Activated T-cell treated with anti-CD3 and anti-CD28 coated beads, Interleukin-2, amount 50 U/mL, for 72 hours (primary cell): ENCODE data around the gene RASA3. TPM values are rescaled to one million over a fixed set of nuclear protein-coding genes. Genes with fewer than 3 reads are reported as not detected.

Experiments used
- ATAC-seq, 2 donors: fragments of 150-1000 bp; cut with Tn5 transposase; replicated peaks in 1 of 2; 2 replicates each; pipeline ENCODE4 v1.10.0; 2021; ENCODE audit warnings: moderate library complexity in 2 of 2, mild to moderate bottlenecking in 1 of 2
- DNase-seq, 2 donors: peaks; one replicate each; pipeline ENCODE4 v3.0.0; 2021 to 2022; ENCODE audit warnings: mixed read lengths in 1 of 2
- H3K27ac Mint-ChIP-seq: one replicate; pipeline ENCODE4 v1.8.0; 2022; ENCODE audit warnings: mild to moderate bottlenecking, moderate library complexity, mixed read lengths
- H3K27me3 Mint-ChIP-seq: one replicate; pipeline ENCODE4 v1.8.0; 2022; ENCODE audit warnings: low read depth, mixed read lengths
- H3K36me3 Mint-ChIP-seq, 2 donors: one replicate each; pipeline ENCODE4 v1.8.0; 2022; ENCODE audit warnings: mixed read lengths in 2 of 2, mild to moderate bottlenecking in 1 of 2; ENCODE audit not compliant: insufficient read depth in 2 of 2
- H3K4me1 Mint-ChIP-seq: one replicate; pipeline ENCODE4 v1.8.0; 2022; ENCODE audit warnings: low read depth, mixed read lengths
- H3K4me3 Mint-ChIP-seq, 2 donors: one replicate each; pipeline ENCODE4 v1.8.0; 2022; ENCODE audit warnings: mild to moderate bottlenecking in 2 of 2, mixed read lengths in 2 of 2, moderate library complexity in 2 of 2
- H3K9me3 Mint-ChIP-seq, 2 donors: one replicate each; pipeline ENCODE4 v1.8.0; 2022; ENCODE audit warnings: mixed read lengths in 2 of 2
- total RNA-seq, 2 donors: library from RNA; stranded (reverse); gene quantifications; one replicate each; pipeline ENCODE4 v1.2.3, GENCODE V29; 2022

Gene RASA3
- total RNA-seq, 2 donors from 2014 or later = 39.2 to 48.9 TPM

DNA sequence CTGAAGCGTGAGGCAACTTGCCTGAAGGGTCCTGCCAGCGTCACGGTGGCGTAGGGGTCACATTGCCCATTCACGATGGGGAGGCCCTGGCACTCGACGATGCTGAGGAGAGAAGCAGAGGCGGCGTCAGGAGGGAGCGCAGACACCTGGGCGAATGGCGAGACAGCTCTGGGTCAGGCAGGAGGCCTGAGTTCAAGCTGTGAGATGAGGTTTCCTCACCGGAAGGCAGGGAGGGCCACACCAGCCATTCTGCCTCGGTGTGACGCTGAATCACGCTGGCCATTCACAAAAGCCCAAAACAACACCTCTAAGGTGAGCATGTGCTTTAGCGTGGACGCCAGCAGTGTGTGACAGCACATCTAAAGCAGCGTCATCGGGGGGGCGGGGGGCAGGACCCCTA is 104.6 kb downstream of the RASA3 start:
- Mint-ChIP-seq H3K27me3 (no peaks in the 10 kb centered on the region), H3K4me3 (no peak overlapping the region), H3K4me1 (peaks cover 5% of the 10 kb centered on the region), H3K27ac (no peak overlapping the region), H3K36me3 (peaks cover 11 to 15% of the 10 kb centered on the region in 2 donors), H3K9me3 (peaks cover 0 to 6% of the 10 kb centered on the region in 2 donors)
- DNase-seq (no peak), ATAC-seq (no peak)

DNA sequence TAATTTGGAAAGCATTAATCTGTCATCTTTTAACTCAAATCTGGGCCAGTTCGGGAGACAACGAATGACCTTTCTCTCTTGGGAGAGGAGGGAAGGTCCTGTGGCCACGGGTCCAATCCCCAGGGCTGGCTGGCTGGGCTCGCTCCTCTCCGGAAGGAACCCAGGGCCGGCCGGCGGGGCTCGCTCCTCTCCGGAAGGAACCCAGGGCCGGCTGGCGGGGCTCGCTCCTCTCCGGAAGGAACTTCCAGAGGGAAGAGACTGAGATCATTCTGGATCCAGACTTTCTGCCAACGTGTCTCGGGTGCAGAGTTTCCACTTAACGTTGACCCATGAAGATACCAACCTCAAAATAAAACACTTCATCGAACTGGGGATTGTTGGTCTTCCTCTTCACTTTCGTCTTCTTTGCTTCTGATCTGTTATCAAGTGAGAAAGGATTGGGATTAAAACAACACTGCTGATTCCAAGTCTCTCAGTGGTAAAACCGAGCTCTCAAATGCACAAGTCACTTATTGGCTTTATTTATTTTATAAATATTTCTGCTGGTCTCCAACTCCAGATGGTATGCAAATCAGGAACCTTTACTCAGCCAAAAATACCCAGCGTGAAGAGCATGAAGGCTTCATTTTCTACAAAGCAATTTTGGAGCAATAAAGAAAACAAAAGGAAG is 105.2 kb downstream of the RASA3 start:
- no peak overlapping the region for H3K4me3 Mint-ChIP-seq
- peaks cover 0 to 6% of the 10 kb centered on the region in 2 donors for H3K9me3 Mint-ChIP-seq
- DNase-seq (no peak), ATAC-seq (no peak)
- H3K4me1 Mint-ChIP-seq = peaks cover 5% of the 10 kb centered on the region
- H3K27ac Mint-ChIP-seq = peak overlapping the region; percentile 55
- peaks cover 11 to 15% of the 10 kb centered on the region in 2 donors for H3K36me3 Mint-ChIP-seq
- H3K27me3 Mint-ChIP-seq = no peaks in the 10 kb centered on the region

DNA sequence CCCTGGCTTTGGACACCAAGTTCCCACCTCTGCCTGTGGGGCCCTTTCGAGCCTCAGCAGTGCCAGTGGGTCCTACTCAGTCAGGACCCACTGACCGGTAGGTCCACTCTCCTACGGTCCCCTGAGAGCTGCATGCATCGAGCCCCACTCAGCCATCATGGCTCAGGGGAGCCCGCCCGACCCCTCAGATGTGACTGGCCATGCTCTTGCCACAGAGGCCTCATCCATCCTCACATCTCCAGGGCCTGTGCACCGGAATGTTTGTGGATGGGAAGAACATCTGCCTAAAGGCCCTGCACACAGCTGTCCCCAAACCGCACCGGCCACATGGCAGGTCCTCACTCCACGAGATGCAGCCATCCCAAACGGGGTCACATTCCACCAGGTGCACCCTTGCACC is 105.9 kb downstream of the RASA3 start:
- DNase-seq = no peak
- ATAC-seq = no peak
- Mint-ChIP-seq H3K9me3 (peaks cover 0 to 6% of the 10 kb centered on the region in 2 donors), H3K4me3 (no peak overlapping the region), H3K27me3 (no peaks in the 10 kb centered on the region), H3K36me3 (peaks cover 11 to 12% of the 10 kb centered on the region in 2 donors), H3K27ac (peak overlapping the region; percentile 54), H3K4me1 (peaks cover 5% of the 10 kb centered on the region)

DNA sequence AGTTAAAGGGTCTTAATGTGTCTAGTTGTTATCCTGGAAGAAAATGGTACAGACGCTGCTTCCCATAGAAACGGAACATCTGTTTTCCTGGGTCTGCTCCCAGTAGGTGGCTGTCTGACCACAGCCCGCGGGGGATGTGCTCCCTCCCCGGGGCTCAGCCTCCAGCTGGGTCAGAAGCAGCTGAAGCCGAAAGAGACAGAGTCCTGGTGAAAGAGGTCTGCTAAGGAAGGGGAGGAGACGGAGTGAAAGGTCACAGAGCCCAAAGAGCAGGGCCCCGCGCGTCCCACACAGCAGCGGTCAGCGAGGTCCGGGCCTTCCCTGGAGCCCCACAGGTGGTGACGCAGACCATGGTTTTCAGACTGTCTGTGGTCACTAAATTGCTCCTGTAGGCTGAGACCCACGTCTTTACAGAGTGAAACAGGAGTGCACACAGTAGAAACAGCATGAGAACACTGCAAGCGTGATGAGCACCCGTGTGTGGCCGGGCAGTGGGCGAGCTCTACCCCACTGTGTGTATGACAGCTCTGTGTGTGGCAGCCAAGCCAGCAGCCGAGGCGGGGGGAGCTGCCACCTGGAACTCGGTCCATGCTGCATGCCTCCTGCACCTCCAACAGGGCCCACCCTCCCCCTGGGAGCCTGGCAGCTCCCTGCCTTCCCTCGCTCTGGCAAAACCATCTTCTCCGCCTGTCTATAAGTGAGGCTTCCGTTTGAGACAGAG is 106.5 kb downstream of the RASA3 start:
- DNase-seq (no peak), ATAC-seq (no peak)
- no peak overlapping the region for H3K4me3 Mint-ChIP-seq
- peaks cover 5 to 9% of the 10 kb centered on the region in 2 donors for H3K36me3 Mint-ChIP-seq
- H3K27ac Mint-ChIP-seq = peak overlapping the region; percentile 72
- peaks cover 5% of the 10 kb centered on the region for H3K4me1 Mint-ChIP-seq
- no peaks in the 10 kb centered on the region for H3K9me3 Mint-ChIP-seq
- no peaks in the 10 kb centered on the region for H3K27me3 Mint-ChIP-seq

DNA sequence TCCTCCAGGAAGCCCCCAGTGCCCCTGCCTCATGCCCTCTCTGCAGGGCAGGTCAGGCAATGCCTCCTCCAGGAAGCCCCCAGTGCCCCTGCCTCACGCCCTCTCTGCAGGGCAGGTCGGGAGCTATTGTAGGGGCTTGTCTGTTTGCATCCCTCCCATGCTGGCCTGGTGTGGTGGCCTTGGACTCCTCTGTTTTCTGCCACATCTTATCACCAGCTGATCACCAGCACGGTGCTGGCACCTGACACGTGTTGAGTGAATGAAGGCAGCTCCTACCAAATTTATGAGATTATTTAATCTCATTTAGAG is 107.1 kb downstream of the RASA3 start:
- Mint-ChIP-seq H3K27me3 (no peaks in the 10 kb centered on the region), H3K9me3 (no peaks in the 10 kb centered on the region), H3K27ac (peak overlapping the region; percentile 72), H3K4me1 (no peaks in the 10 kb centered on the region), H3K4me3 (no peak overlapping the region), H3K36me3 (peaks cover 2 to 7% of the 10 kb centered on the region in 2 donors)
- DNase-seq (no peak), ATAC-seq (no peak)

DNA sequence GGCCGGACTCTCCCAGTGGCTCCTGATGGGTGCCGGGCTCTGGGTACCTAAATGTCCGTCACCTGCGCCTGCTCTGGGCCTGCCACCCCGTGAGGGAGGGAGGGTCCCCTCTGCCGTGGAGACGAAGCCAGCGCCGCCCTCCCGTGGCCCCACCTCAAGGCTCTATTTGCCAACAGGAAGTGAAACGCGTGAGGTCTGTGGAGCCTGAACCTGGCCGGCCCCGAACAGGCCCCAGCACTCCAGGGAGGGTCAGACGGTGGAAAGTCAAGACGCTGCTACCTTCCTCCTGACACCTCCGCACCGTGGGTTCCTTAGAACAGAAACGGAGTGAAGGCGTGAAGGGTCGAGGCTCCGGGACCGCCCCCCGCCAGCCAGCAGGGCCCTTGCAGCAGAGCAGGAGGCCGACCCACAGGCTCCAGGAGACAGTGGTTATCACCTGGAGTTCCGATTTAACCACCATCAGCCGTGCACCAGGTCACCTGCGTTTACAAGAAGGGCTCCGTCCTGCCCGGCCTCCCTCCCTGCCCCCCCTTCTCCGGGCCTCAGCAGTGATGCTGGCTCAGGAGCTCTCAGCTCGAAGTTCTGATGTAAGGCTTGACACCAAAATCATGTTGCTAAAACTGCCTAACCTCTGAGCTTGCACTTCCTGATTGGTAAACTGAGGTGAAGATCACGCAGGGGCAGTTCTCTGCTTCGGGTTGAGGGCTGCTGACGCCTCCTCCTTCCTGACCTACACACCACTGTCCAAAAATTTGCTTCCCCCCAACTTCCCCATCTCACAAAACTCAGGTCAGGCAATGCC is 107.6 kb downstream of the RASA3 start:
- DNase-seq (no peak), ATAC-seq (no peak)
- Mint-ChIP-seq H3K4me3 (no peak overlapping the region), H3K27me3 (no peaks in the 10 kb centered on the region), H3K4me1 (no peaks in the 10 kb centered on the region), H3K27ac (peak overlapping the region; percentile 72), H3K9me3 (no peaks in the 10 kb centered on the region), H3K36me3 (peaks cover 2 to 7% of the 10 kb centered on the region in 2 donors)

DNA sequence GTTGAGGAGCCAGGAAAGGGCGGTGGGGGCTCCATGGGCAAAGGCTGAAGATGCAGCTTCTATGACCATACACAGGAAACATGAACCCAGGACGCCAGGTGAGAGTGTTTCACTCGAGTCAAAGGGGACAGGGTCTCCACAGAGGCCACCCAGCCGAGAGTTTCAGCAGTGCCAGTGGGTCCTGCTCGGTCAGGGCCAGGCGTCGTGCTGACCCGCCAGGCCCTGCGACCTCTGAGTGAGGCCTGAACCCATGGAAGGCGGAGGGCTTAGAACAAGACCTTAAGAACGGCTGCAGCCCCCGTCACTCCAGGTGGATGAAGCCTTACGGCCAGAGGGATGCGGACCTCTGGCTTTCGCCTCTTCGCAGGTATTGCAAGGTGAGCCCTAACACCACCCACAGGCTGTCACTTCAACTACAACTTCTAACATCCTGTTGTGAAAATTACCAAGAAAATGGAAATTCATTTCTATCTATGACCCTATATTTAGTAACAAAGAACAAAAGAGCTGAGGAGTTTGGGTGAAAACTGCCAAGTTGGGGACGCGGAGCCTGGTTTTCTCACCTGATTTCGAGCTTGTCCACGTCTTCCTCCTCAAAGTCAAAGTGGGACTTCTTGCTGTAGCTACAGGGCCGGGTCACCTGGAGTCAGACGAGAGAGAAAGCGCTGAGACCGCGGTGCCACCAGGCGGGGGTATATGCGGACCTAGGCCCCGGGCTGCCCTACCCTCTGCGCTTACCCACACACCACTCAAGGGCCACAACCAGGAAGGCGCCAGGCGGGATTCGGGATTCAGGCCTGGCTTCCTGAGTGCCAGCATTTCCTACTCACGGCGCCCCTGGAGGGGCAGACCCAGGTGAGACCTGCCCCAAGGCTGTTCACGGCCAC is 108.5 kb downstream of the RASA3 start:
- H3K36me3 Mint-ChIP-seq = peaks cover 2 to 7% of the 10 kb centered on the region in 2 donors
- H3K4me1 Mint-ChIP-seq = no peaks in the 10 kb centered on the region
- no peak overlapping the region for H3K4me3 Mint-ChIP-seq
- H3K9me3 Mint-ChIP-seq = no peaks in the 10 kb centered on the region
- ATAC-seq = no peak
- no peaks in the 10 kb centered on the region for H3K27me3 Mint-ChIP-seq
- H3K27ac Mint-ChIP-seq = no peak overlapping the region
- DNase-seq = no peak

DNA sequence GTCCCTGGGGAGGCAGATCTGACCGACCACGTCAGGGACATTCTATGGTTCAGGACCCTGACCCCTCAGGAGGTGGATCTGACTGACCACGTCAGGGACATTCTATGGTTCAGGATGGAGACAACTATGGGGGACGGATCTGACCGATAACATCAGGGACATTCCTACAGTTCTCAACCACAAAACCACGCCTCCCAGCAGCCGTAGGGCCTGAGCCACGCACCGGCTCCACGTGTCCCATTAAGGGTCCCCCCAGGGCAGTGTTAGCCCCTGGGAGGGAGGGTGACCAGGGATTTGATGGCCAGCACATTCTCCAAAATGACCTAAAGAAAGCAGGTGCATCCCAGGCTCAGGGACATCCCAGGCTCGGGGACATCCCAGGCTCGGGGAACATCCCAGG is 109.5 kb downstream of the RASA3 start:
- no peaks in the 10 kb centered on the region for H3K4me1 Mint-ChIP-seq
- H3K9me3 Mint-ChIP-seq = no peaks in the 10 kb centered on the region
- ATAC-seq (no peak), DNase-seq (no peak)
- no peaks in the 10 kb centered on the region for H3K27me3 Mint-ChIP-seq
- no peak overlapping the region for H3K27ac Mint-ChIP-seq
- H3K4me3 Mint-ChIP-seq = no peak overlapping the region
- peaks cover 2 to 8% of the 10 kb centered on the region in 2 donors for H3K36me3 Mint-ChIP-seq

DNA sequence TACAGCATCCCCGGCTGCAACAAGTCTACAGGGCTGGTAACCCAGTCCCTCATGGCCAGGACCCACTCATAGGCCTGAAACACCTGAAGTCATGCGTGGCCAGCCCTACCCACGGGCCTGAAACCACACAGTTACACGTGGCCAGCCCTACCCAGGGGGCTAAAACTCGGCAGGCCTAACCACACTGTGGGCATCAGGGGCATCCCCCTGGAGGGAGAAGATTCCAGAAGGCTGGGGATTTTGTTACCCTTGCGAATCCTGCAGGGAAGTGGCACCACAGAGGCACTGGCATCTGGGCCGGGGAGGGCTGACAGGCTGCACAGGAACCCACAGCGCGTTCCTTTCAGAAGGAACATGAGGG is 110.1 kb downstream of the RASA3 start:
- Mint-ChIP-seq H3K9me3 (no peaks in the 10 kb centered on the region), H3K4me3 (no peak overlapping the region), H3K4me1 (no peaks in the 10 kb centered on the region), H3K27me3 (no peaks in the 10 kb centered on the region), H3K27ac (no peak overlapping the region), H3K36me3 (peaks cover under 1 to 8% of the 10 kb centered on the region in 2 donors)
- DNase-seq (no peak), ATAC-seq (no peak)

DNA sequence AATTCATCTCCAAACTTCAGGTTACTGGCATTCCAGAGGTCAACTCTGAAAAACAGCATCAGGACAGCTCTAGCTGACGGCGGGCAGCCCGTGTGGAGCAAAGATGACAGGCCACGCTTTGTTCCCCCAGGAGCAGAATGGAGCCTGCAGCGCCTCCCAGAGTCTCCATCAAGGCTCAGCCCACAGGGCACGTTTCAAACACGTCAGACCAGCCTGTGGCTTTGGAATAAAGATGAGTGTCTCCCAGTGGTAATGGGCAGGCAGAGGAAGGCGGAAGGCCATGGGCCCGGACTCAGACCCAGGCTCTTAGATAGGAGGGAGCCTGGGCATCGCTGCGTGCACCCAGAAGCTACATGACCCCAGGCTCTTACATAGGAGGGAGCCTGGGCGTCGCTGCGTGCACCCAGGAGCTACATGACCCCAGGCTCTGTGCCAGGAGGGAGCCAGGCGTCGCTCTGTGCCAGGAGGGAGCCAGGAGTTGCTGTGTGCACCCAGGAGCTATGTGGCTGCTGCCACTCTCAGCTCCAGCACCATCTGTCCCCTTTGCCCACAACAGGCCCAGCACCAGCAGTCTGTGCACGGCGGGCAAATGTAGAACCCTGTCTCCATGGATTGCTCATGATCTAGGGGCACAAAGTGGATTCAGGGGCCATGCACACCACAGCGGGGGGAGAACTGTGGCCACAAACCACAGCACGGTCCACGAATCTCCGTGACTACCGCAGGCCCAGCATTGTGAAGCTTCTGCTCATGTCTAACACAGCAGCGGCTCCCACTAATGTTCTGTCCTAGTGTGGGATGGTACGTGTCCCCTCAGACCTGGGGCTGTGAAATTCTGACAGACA is 110.7 kb downstream of the RASA3 start:
- H3K9me3 Mint-ChIP-seq = no peaks in the 10 kb centered on the region
- no peak overlapping the region for H3K27ac Mint-ChIP-seq
- peaks cover 0 to 7% of the 10 kb centered on the region in 2 donors for H3K36me3 Mint-ChIP-seq
- H3K4me1 Mint-ChIP-seq = peaks cover 2% of the 10 kb centered on the region
- no peak for ATAC-seq
- H3K4me3 Mint-ChIP-seq = no peak overlapping the region
- no peak for DNase-seq
- H3K27me3 Mint-ChIP-seq = no peaks in the 10 kb centered on the region

DNA sequence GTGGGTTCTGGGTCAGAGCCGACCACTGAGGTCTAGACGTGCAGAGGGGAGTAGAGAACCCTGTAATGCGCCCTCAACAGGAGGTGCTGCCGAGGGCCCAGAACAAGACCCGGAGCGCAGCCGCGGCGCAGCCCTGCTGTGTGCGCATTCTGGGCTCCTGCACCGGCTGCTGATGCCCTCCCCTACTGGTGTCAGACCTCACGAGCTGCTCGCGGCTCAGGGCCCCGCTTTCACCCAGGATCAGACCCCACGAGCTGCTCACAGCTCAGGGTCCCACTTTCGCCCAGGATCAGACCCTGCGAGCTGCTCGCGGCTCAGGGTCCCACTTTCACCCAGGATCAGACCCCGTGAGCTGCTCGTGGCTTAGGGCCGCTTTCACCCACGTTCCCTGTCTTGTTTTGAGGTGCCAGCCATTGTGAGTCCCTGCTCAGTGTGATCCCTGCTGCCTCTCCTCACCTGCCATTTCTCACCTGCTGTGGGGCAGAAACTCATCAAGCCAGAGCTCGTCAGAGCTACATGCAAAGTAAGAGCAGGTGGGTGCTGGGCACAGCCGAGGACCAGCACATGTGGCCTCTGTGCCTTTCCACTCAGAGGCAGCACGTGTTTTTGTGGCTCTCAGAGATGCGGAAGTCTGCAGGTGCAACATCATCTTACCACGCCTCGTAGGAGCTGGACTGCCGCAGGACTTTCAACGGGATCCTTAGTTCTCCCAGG is 111.5 kb downstream of the RASA3 start:
- no peak for DNase-seq
- ATAC-seq = no peak
- Mint-ChIP-seq H3K36me3 (peaks cover 0 to 10% of the 10 kb centered on the region in 2 donors), H3K4me1 (peaks cover 10% of the 10 kb centered on the region), H3K27me3 (no peaks in the 10 kb centered on the region), H3K27ac (no peak overlapping the region), H3K9me3 (no peaks in the 10 kb centered on the region), H3K4me3 (no peak overlapping the region)
